HG03025 (cell line): ENCODE data around the gene GPBP1L1.
A peak's percentile ranks its signal among the peaks of the same experiment; 100 is the strongest.
"Not testable (repeated sequence)": the region's sequence is repeated elsewhere in the genome, so short reads cannot be mapped to it uniquely, and the experiment has no call there.

Source experiments
- ATAC-seq: cut with Tn5 transposase; IDR thresholded peaks from one replicate; pipeline ENCODE4 v1.9.1; 2021; ENCODE audit warnings: mild to moderate bottlenecking, moderate library complexity; ENCODE audit not compliant: unreplicated experiment, low FRiP score

The GPBP1L1 gene

DNA sequence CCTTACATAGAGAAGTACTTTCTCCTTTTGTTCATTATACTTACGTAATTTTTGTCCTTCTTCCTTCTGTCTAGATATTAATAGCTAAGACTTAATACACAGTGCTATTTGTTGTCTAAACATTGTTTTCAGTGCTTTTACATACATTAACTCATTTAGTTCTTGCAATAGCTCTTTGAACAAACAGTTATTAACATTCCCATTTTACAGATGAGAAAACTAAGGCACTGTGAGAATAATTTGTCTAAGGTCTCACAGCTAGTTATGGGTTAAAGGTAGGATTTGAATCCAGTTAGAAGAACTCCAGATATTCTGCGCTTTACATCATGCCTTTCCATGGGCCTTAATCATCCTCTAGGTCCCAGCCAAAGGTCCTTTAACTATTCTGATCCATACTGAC, 82.1 kb downstream of the GPBP1L1 start:
- ATAC-seq = no peak

DNA sequence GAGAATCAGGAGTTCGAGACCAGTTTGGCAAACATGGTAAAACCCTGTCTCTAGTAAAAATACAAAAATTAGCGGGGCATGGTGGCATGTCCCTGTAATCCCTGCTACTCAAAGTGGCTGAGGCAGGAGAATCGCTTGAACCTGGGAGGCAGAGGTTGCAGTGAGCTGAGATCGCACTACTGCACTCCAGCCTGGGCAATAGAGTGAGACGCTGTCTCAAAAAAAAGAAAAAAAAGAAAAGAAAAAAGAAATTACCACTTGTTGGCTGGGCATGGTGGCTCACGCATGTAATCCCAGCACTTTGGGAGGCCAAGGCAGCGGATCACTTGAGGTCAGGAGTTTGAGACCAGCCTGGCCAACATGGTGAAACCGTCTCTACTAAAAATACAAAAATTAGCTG, 89.6 kb downstream of the GPBP1L1 start:
- not testable (repeated sequence) for ATAC-seq

DNA sequence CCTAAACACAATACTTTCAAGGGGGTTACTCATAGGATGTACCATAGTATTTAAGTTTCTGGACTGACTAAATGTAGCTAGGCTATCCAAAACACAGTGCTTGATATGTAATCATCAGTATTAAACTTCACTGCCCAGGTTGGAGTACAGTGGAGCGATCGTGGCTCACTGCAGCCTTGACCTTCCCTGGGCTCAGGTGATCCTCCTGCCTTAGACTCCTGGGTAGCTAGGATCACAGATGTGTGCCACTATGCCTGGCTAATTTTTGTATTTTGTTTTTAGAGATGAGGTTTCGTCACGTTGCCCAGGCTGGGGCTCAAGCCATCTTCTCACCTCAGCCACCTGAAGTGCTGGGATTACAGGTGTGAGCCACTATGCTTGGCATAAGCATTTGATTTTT, 91.9 kb downstream of the GPBP1L1 start:
- no peak for ATAC-seq

DNA sequence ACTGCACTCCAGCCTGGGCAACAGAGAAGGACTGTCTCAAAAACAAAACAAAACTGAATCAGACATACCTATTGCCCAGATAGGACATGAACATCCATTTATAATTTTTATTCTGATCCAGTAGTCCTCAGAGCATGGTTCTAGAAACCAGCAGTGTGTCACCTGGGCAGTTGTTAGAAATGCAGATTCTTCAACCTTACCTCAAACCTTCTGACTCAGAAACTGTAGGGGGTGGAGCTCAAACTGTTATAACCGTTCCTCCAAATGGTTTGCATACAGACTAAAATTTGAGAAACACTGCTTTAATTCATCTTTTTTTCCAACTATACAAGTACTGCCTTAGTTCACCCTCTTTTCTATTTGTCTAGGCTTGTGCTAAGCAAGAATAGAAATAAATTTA, 96.5 kb downstream of the GPBP1L1 start:
- ATAC-seq = no peak

- ATAC-seq = no peak
These were observed 99.6 kb downstream of the GPBP1L1 start for GRCh38 chr1:45586769-45587168.

- ATAC-seq = no peak
These were observed 100.7 kb downstream of the GPBP1L1 start for GRCh38 chr1:45585496-45586075.

GRCh38 chr1:45585110-45585426, 101.3 kb downstream of the GPBP1L1 start:
- ATAC-seq = no peak

- peak; percentile 31 for ATAC-seq
These were observed 101.8 kb downstream of the GPBP1L1 start for GRCh38 chr1:45584351-45585109.

- peak; percentile 54 for ATAC-seq
These were observed 102.5 kb downstream of the GPBP1L1 start, which contains the start of gene NASP for GRCh38 chr1:45583666-45584350. NASP (plus strand) TSS chr1:45584041; CDS start chr1:45584147, 106 bp downstream.

- peak; percentile 74 for ATAC-seq
These were observed 103.1 kb downstream of the GPBP1L1 start for GRCh38 chr1:45583264-45583665.
